ENCODE results near the gene RND2. TPM values are rescaled to one million over a fixed set of nuclear protein-coding genes. Genes with fewer than 3 reads are reported as not detected.
A peak's percentile ranks its signal among the peaks of the same experiment; 100 is the strongest.

RND2 gene
- total and polyA plus RNA-seq, 9 of the 15 experiments (the other 6 are each of a cell fraction or from before 2014, with no cell fraction given) = 0.15 to 1.9 (median 0.98) TPM

- peak overlapping the region; percentile 98 for H2AFZ ChIP-seq (ENCODE audit: low read depth, low read length)
- WGBS (ENCODE audit: insufficient coverage, low coverage, missing lambda C conversion rate) = 1% methylated on average over 64 of the region's 67 CpGs
- peak; percentile 61 to 81 (median 66) for DNase-seq (ENCODE audit: extremely low read depth in 1 of 4, low spot score in 3 of 4)
- intact Hi-C loops (cut with micrococcal nuclease) (no loop called here), in situ Hi-C loops (cut with MboI) (no loop called here)
- peak overlapping the region; percentile 99 for H3K4me2 ChIP-seq (ENCODE audit: insufficient read depth, low read length)
- H3K27ac ChIP-seq (ENCODE audit: extremely low read depth, low read depth, low read length) = peak overlapping the region; percentile 92
- POLR2A ChIA-PET = interaction anchor here (0.6 to 3.8 kb wide), 3 partner anchors 12 to 17 kb away, joined by 3 to 13 read pairs (median 4); partner anchors contain the start of genes AARSD1 and RPL27
- no peaks in the 10 kb centered on the region for H3K27me3 ChIP-seq (ENCODE audit: control insufficient read depth in 2 of 2, insufficient read depth in 2 of 2, low read length in 2 of 2)
- peaks cover 52% of the 10 kb centered on the region for H3K79me2 ChIP-seq (ENCODE audit: control insufficient read depth, insufficient read depth, low read length)
- peak; percentile 70 for FAIRE-seq
- H3K9me3 ChIP-seq (replicated peaks; ENCODE audit: control insufficient read depth, insufficient read depth, low read depth, low read length) = no peaks in the 10 kb centered on the region
- peak overlapping the region; percentile 92 for H3K4me3 ChIP-seq
- peaks cover 32% of the 10 kb centered on the region for H3K36me3 ChIP-seq (ENCODE audit: control insufficient read depth, insufficient read depth, low read length)
- H3K9ac ChIP-seq (ENCODE audit: insufficient read depth in 1 of 2, low read depth in 2 of 2, low read length in 2 of 2) = peak overlapping the region; percentile 84 to 97
- H4K20me1 ChIP-seq (replicated peaks; ENCODE audit: control insufficient read depth, insufficient read depth, low read length) = no peaks in the 10 kb centered on the region
- CTCF ChIA-PET (ENCODE audit: low intra/inter-chr PET ratio) = interaction anchor here (1.0 to 2.7 kb wide), 2 partner anchors 138 to 403 kb away, joined by 4 to 20 read pairs; partner anchors contain the start of gene PSMC3IP
- no peaks in the 10 kb centered on the region for H3K9me1 ChIP-seq (ENCODE audit: control insufficient read depth, insufficient read depth, low read length)
- peak; percentile 82 for ATAC-seq
- BruUV-seq (replicated peaks) = TSS peak; percentile 68
- peaks cover 20 to 26% of the 10 kb centered on the region in 2 experiments; a peak in 4 of 5 replicates for H3K4me1 ChIP-seq (replicated peaks in 1 of 2; ENCODE audit: control insufficient read depth in 2 of 2, insufficient read depth in 2 of 2, low read length in 2 of 2)
- TF ChIP-seq BRF1 (IDR thresholded peaks at IDR 0.05; ENCODE audit: borderline replicate concordance, extremely low read depth, insufficient read length) (no peak), ILF3 (IDR thresholded peaks at IDR 0.05; ENCODE audit: borderline replicate concordance) (no peak), CBFB (CRISPR knock-in tag; IDR thresholded peaks at IDR 0.05) (0 out of 2 replicates have a peak, but pooled peaks have one; percentile 27), SIRT6 (IDR thresholded peaks at IDR 0.05; ENCODE audit: low read depth, low read length) (no peak), ETV5 (CRISPR knock-in tag; IDR thresholded peaks at IDR 0.05; ENCODE audit: low read depth) (no peak; the same call in 1 of the 2 replicates), ZNF395 (CRISPR knock-in tag; IDR thresholded peaks at IDR 0.05) (no peak), STAT5A (IDR thresholded peaks at IDR 0.05; ENCODE audit: borderline replicate concordance, low read length) (no peak), HNRNPUL1 (IDR thresholded peaks at IDR 0.05; ENCODE audit: low read length) (no peak), DEAF1 (CRISPR knock-in tag; IDR thresholded peaks at IDR 0.05) (no peak), THRB (CRISPR knock-in tag; conservative IDR thresholded peaks at IDR 0.05) (no peak), CBX5 (IDR thresholded peaks at IDR 0.05; ENCODE audit: borderline replicate concordance, low read depth) (no peak), ZNF695 (CRISPR knock-in tag; IDR thresholded peaks at IDR 0.05) (no peak), KLF13 (tag; IDR thresholded peaks at IDR 0.05; ENCODE audit: borderline replicate concordance, low read depth) (no peak), CREM (IDR thresholded peaks at IDR 0.05; ENCODE audit: low read depth) (peak; percentile 95), BDP1 (IDR thresholded peaks at IDR 0.05; ENCODE audit: insufficient read depth, insufficient read length) (no peak), NR0B1 (IDR thresholded peaks at IDR 0.05; ENCODE audit: partially characterized antibody) (no peak), HDAC1 (IDR thresholded peaks at IDR 0.05) (peak in 1 of 2 experiments; percentile 71; a peak in 2 of 4 replicates)
Measured at GRCh38 chr17:42980766-42981397, 44.1 kb upstream of the RND2 start.

All from K562 (cell line).